NCI-H510A treated with DMSO at 0.1 percent for 48 hours (cell line): Measurements from ENCODE around the gene TMEM191C.
"Not testable (repeated sequence)": the region's sequence is repeated elsewhere in the genome, so short reads cannot be mapped to it uniquely, and the experiment has no call there.

Experiments used
- DNase-seq: peaks from one replicate; lab custom pipeline; 2025; lab: John Stamatoyannopoulos, UW

TMEM191C gene

GRCh38 chr22:21446128-21446826, 20.9 kb upstream of the TMEM191C start:
- DNase-seq, result no peak

- no peak for DNase-seq
Observed at GRCh38 chr22:21446827-21447690, 20.1 kb upstream of the TMEM191C start.

- no peak for DNase-seq
Observed at GRCh38 chr22:21447694-21448402, 19.3 kb upstream of the TMEM191C start.

GRCh38 chr22:21448627-21449416, 18.4 kb upstream of the TMEM191C start:
- DNase-seq, result no peak

- DNase-seq, result no peak
Observed at GRCh38 chr22:21449531-21450319, 17.5 kb upstream of the TMEM191C start.

GRCh38 chr22:21450320-21450831, 16.8 kb upstream of the TMEM191C start:
- no peak for DNase-seq

- no peak for DNase-seq
Observed at GRCh38 chr22:21450858-21451353, 16.3 kb upstream of the TMEM191C start.

GRCh38 chr22:21451545-21452520, 15.4 kb upstream of the TMEM191C start:
- no peak for DNase-seq

GRCh38 chr22:21452666-21453065, 14.5 kb upstream of the TMEM191C start:
- not testable (repeated sequence) for DNase-seq

- not testable (repeated sequence) for DNase-seq
Observed at GRCh38 chr22:21454998-21455333, 12.2 kb upstream of the TMEM191C start.

- no peak for DNase-seq
Observed at GRCh38 chr22:21455334-21456089, 11.7 kb upstream of the TMEM191C start.

- no peak for DNase-seq
Observed at GRCh38 chr22:21457023-21457787, 10.0 kb upstream of the TMEM191C start.

GRCh38 chr22:21462672-21463071, 4.5 kb upstream of the TMEM191C start:
- not testable (repeated sequence) for DNase-seq

GRCh38 chr22:21468194-21469096, 1.3 kb downstream of the TMEM191C start:
- DNase-seq, result not testable (repeated sequence)

GRCh38 chr22:21469097-21469994, 2.2 kb downstream of the TMEM191C start:
- DNase-seq, result not testable (repeated sequence)

- not testable (repeated sequence) for DNase-seq
Observed at GRCh38 chr22:21472984-21473383, 5.8 kb downstream of the TMEM191C start.
